ENCODE data around the gene CCDC63.

DNA sequence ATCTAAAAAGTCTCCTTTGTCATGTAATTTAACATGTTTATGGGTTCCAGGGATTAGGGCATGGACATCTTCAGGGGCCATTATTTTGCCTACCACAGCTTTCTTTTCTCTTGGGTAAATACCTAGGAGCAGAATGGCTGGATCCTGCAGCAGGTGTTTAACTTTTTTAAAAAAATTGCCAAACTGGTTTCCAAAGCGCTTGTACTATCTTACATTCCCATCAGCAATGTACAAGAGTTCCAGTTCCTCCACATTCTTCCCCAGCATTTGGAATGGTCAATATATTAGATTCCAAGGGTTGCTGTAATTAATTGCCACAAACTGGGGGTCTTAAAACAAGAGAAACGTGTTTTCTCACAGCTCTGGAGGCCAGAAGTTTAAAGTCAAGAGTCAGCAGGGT is 101.3 kb downstream of the CCDC63 start:
- TF ChIP-seq, protein P1, sequence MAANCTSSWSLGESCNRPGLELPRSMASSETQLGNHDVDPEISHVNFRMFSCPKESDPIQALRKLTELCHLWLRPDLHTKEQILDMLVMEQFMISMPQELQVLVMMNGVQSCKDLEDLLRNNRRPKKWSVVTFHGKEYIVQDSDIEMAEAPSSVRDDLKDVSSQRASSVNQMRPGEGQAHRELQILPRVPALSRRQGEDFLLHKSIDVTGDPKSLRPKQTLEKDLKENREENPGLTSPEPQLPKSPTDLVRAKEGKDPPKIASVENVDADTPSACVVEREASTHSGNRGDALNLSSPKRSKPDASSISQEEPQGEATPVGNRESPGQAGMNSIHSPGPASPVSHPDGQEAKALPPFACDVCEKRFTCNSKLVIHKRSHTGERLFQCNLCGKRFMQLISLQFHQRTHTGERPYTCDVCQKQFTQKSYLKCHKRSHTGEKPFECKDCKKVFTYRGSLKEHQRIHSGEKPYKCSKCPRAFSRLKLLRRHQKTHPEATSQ (CRISPR knock-in tag; IDR thresholded peaks at IDR 0.05; ENCODE audit: borderline replicate concordance), result no peak
- TF ChIP-seq SP1 (IDR thresholded peaks at IDR 0.05) (no peak), SP1 (CRISPR knock-in tag; IDR thresholded peaks at IDR 0.05) (no peak), YY1 (IDR thresholded peaks at IDR 0.05; ENCODE audit: insufficient read depth, insufficient replicate concordance, low read depth, low read length) (no peak), HNRNPH1 (optimal IDR thresholded peaks at IDR 0.05; ENCODE audit: low read depth, low read length) (no peak), ZNF430 (CRISPR knock-in tag; IDR thresholded peaks at IDR 0.05) (no peak), NBN (conservative IDR thresholded peaks at IDR 0.05) (no peak), SP2 (CRISPR knock-in tag; IDR thresholded peaks at IDR 0.05) (no peak), POLR2AphosphoS5 (IDR thresholded peaks at IDR 0.05; ENCODE audit: low read depth, low read length) (no peak), ZNF747 (CRISPR knock-in tag; IDR thresholded peaks at IDR 0.05; ENCODE audit: borderline replicate concordance) (no peak), POLR2A (IDR thresholded peaks at IDR 0.05; ENCODE audit: insufficient read depth in 1 of 2, low read depth in 2 of 2, low read length in 2 of 2) (no peak), CREB1 (IDR thresholded peaks at IDR 0.05) (no peak), CREB1 (CRISPR knock-in tag; IDR thresholded peaks at IDR 0.05) (no peak), SETDB1 (CRISPR knock-in tag; IDR thresholded peaks at IDR 0.05; ENCODE audit: borderline replicate concordance) (no peak)
- TF ChIP-seq, protein P2, sequence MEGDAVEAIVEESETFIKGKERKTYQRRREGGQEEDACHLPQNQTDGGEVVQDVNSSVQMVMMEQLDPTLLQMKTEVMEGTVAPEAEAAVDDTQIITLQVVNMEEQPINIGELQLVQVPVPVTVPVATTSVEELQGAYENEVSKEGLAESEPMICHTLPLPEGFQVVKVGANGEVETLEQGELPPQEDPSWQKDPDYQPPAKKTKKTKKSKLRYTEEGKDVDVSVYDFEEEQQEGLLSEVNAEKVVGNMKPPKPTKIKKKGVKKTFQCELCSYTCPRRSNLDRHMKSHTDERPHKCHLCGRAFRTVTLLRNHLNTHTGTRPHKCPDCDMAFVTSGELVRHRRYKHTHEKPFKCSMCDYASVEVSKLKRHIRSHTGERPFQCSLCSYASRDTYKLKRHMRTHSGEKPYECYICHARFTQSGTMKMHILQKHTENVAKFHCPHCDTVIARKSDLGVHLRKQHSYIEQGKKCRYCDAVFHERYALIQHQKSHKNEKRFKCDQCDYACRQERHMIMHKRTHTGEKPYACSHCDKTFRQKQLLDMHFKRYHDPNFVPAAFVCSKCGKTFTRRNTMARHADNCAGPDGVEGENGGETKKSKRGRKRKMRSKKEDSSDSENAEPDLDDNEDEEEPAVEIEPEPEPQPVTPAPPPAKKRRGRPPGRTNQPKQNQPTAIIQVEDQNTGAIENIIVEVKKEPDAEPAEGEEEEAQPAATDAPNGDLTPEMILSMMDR (CRISPR knock-in tag; IDR thresholded peaks at IDR 0.05), result no peak
- TF ChIP-seq, protein P3, sequence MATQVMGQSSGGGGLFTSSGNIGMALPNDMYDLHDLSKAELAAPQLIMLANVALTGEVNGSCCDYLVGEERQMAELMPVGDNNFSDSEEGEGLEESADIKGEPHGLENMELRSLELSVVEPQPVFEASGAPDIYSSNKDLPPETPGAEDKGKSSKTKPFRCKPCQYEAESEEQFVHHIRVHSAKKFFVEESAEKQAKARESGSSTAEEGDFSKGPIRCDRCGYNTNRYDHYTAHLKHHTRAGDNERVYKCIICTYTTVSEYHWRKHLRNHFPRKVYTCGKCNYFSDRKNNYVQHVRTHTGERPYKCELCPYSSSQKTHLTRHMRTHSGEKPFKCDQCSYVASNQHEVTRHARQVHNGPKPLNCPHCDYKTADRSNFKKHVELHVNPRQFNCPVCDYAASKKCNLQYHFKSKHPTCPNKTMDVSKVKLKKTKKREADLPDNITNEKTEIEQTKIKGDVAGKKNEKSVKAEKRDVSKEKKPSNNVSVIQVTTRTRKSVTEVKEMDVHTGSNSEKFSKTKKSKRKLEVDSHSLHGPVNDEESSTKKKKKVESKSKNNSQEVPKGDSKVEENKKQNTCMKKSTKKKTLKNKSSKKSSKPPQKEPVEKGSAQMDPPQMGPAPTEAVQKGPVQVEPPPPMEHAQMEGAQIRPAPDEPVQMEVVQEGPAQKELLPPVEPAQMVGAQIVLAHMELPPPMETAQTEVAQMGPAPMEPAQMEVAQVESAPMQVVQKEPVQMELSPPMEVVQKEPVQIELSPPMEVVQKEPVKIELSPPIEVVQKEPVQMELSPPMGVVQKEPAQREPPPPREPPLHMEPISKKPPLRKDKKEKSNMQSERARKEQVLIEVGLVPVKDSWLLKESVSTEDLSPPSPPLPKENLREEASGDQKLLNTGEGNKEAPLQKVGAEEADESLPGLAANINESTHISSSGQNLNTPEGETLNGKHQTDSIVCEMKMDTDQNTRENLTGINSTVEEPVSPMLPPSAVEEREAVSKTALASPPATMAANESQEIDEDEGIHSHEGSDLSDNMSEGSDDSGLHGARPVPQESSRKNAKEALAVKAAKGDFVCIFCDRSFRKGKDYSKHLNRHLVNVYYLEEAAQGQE (IDR thresholded peaks at IDR 0.05; ENCODE audit: borderline replicate concordance in 1 of 2, low read depth in 1 of 2, low read length in 2 of 2), result no peak

All from HepG2 (cell line).